ENCODE measurements around the gene TRUB1.

TRUB1 gene

DNA sequence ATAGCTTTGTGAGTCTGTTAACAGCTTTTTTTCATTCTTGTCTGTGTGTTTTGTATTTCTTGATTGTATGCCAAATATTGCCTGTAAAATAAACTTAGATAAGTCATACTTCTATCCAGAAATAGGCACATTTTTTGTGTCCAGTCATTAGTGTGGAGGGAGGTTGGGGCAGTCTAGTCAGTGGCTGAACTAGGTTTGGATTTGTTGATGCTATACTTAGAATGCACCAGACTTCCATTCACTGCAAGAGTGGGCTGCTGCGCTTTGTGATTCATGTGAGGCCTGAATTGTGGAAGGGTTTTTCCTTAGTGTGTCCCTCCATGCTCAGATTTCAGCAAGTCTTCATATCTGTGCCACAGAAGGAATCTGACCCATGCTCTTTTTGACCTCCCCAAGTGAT is 50.0 kb downstream of the TRUB1 start:
- no peak for DNase-seq

DNA sequence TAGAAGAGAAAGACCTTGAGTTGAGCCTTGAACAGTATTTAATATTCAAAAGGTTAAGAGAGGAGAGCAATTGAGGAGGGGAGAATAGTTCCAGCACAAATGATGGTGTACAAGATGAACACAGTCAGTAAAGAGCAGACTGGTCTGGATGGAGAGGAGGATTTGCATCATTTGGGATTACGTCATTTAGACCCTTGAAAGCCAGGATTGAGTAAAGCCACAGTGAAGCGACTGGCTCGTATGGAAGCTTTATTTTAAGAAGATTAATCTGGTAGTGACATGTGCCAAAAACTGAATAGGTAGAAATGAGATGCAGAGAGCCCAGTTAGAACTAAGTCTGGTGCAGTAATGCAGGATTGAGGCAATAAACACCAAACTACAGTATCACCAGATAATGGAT is 52.6 kb downstream of the TRUB1 start:
- DNase-seq = no peak

DNA sequence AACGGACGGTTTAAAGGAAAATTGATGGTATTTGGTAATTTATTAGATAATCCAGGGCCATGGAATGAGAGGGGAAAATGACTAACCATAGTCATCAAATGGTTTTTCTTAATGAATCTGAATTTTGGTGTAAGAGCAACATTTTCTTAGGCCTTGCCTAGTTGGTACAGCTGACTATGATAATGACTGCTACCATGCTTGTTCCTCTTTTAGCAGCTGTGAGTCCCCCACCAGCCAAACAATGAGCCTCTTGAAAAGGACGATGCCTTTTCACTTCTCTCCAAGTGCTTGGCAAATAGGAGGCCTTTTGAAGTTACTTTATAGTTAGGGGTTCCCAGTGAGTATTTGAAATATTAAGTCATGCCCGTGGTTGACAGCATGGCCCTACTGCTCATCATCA is 53.0 kb downstream of the TRUB1 start:
- no peak for DNase-seq

DNA sequence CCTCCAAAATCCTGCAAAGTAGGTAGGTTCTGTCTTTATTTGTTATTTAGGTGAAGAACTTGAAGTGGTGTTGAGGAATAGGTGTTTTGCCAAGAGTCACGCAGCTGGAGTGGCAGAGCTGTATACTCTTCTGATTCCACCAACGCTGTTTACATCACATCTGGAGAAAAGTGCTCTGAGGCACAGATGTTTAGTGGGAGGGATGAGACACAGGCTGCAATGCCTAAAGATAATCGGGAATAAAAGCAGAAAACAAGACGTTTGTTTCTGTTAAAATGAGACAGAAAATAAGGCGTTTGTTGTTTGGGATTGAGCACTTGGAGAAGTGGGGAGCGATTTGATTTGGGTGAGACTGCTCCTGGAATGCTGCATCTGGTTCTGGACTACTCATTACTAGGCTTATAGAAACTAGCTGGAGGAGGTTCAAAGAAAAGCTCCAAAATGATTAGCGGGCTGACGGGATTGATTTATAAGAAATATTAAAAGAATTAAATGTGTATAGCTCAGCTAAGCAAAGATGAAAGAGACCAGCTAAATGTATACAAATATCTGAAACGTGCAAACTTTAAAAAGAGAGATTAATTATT is 54.3 kb downstream of the TRUB1 start:
- DNase-seq = no peak

DNA sequence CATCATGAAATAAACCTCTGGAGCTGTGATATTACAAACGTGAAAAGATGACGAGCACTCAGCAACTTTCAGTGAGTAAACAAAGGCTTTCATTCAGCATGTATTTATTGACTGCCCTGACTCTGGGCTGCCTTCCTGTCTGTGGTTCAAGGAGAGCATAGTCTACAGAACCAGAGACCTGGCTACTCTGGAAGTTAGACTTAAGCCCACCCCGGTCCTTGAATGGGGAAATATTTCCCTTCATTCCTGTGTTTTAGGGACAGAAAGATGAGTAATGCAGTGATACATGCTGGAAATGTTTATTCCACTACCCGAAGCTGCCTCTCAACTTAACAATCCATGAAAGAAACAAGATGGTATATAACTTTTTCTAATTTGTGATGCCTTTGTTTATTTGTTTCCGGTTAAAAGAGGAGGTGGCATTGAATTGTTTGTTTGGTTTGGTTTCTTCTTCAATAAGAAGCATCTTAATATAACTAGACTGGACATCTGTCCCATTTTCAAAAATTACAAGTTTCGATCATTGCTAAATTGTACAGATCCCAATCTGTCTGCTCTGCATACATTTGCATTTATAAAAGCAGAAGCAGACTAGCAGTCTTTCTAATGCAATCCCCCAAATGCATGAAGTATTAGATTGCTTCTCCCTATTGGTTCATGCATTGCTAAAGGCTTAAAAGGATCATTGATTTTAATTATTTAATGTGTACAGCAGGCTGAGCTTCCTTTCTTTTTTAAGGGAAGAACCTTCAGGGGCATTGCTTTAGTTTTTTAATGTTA is 57.7 kb downstream of the TRUB1 start:
- DNase-seq = no peak

DNA sequence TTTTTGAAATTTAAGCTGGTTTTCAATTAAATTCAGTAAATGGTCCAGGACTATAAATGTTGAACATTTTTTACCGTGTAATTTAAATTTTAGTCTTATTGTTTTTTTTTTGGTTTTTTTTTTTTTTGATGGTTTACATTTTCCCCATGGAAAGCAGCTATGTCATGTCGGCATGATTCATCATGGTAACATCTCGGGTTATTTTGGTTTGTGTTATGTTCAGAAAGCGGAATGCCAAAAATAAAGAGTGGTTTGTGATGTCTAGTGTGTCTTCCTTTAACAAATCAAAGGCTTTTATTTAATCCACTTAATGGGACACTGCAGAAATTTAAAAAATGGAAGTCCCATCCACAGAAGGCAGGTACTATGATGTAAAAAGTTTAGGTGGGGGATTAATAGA is 58.5 kb downstream of the TRUB1 start:
- no peak for DNase-seq

DNA sequence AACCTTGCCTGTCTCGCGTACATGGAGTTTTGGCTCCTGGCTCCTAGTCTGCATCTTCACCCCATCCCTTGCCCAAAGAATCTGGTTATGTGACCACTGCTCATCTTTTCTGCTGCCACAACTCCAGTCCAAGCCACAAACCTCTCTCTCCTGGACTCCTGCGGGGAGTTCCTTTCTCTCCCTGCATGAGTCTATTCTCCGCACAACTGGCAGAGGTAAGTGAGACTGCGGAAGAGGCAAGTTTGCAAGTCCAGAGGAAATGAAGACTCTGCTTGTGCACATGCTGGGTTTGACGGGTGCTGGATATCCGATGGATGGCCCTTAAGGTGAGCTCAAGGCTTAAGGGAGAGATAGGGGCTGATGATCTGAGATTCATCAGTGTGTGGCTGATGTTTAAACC is 61.0 kb downstream of the TRUB1 start:
- DNase-seq = no peak

DNA sequence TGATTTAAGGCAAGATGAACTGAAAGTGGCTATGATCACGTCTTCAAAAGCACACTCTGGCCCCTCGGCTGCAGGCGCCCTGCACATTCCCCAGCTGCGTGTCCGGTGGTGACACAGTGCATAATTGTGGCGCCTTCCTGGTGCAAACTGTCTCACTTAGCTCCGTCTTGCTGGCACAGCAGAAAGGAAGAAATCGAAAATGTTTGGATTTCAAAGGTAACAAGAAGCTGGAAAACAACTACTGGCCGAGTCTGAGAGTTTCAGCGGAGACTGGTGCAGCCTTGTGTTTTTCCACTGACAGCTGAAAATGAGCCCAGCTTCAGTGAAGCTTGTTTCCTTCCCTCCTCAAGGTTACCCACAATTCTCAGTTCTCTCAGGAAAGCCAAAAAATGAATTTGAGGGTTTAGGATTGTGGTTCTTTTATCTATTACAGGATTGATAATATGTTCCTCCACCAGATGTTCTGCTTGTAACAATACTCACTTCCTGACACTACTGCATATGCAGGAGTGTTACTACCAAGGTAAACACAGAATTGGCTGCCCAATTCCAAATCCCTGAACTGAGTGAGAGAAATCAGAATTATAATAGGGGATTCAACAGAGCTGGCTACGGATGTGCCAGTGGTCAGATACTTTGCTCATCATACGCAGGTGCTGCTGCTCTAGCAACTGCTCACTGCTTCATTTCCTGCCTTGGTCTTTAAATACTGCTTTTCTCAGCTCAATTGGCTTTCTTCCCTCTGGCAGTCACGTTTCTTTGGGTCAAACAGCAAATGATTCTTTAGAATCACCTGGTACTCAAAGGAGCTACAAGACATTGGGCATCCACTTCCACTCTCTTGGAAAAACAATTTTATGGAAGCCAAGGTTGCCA is 63.7 kb downstream of the TRUB1 start:
- no peak for DNase-seq

DNA sequence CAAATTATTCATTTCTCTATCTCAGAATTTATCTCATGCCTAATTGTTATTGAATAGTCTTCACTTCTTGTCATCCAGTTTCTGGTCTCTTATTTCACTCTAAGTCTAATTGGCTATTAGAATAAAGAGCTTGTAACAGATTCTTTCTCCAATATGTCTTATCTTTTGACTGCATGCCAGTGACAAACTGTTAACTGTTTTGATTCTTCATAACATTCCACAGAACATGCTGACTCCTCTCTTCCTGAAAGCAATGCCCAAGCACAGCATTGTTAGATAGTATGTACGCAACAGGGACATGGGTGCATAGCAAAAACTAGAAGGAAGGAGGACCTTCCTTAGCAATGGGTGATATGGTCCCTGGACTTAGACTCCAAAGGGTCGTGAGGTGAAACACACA is 65.4 kb downstream of the TRUB1 start:
- no peak for DNase-seq

DNA sequence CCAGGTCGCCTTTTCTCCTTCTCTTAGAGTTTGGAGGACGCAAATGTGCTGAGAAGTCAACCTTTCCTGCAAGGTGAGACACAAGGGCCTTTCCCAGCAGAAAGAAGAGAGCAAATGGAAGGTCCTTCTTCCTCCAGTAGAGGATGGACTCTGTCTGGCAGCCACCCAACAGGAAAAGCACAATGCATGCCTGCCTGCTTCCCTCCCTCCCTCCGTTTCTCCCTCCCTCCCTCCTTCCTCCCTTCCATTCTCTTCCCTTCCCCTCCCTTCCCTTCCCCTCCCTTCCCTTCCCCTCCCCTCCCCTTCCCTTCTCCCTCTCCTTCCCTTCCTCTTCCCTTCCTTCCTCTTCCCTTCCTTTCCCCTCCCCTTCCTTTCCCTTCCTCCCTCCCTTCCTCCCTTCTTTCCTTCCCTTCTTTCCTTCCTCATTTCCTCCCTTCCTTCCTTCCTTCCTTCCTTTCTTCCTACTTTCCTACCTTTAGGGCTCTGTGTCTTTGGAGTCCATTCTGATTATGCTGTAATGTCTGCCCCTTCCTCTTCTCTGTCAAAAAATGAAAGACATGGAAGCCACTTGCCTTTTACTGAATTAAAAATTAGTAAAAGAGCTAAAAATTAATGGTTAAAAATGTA is 66.4 kb downstream of the TRUB1 start:
- no peak for DNase-seq

DNA sequence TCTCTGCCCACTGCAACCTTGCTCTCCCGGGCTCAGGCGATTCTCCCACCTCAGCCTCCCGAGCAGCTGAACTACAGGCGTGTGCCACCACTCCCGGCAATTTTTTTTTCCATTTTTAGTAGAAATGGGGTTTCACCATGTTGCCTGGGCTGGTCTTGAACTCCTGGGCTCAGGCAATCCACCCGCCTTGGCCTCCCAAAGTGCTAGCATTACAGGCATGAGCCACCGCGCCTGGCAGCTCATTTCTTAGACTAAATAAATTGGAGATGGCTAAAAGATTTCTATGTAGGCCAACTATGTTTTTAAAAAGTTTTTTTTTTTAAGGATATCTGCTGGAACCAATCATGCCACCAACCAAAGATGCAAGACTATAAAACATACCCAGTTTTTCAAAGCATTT is 67.8 kb downstream of the TRUB1 start:
- no peak for DNase-seq

DNA sequence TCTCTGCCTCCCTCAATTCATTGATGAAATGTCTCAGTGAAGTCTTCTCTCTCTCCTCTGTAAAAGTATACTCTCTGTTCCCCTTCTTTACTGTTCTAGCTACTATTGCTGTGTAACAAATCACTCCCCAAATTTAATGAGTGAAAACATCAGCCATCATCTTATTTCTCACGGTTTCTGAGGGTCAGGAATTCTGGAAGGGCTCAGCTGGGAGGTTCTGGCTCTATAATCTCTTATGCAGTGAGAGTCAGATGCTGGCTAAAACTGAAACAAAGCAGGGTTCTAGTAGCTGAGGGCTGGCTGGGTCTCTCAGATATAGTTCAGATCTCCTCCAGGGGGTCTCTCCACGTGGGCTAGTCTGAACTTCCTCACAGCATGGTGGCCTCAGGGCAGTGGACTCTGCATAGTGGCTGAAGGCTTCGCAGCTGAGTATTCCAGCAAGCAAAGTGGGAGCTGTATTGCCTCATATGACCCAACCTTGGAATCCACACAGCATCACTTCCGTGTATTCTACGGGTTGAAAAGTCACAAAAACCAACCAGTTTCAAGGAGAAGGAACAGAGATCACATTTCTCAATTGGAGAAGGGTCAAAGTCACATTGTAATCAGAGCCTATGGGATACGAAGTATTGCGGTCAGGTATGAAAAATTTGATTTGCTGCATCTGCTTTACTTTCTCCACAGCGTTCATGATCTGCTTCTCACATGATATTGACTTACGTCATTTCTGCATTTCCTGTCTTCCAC is 80.4 kb downstream of the TRUB1 start:
- DNase-seq = no peak

DNA sequence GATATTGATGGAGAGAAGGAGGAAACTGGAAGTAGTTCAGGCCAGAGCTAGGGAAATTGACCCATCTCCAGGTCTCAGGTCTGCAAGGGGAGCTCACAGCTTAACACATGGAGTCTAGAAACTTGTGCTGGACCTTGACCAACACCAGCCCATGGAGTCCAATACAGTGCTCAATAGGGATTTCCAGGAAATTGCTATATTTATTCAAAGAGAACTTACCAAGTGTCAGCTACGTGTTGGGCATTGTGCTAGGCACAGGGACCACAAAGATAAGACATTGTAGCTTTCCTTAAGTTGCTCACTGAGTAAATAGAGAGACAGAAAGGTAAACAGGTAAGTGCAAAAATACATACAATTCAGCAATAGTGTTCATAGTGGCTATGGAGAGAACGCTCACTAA is 82.5 kb downstream of the TRUB1 start:
- DNase-seq = no peak

DNA sequence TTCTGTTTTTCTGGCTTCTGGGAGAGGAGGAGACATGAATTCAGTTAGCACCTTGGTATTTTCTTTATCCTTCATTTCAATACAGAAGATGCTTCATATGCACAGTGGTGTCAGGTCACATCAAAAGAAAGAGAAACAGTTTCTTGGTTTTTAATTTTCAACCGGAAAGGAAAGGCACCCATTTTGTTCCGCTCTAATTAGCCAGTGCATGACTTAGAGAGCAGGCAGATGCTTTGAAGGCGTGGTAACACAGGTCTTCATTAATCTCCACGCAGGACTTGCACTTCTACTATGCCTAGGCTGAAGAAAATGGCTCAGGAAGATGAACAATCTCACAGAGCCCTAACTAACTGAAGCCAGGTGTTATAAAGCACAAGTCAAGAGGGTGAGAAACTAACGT is 84.7 kb downstream of the TRUB1 start:
- DNase-seq = no peak

DNA sequence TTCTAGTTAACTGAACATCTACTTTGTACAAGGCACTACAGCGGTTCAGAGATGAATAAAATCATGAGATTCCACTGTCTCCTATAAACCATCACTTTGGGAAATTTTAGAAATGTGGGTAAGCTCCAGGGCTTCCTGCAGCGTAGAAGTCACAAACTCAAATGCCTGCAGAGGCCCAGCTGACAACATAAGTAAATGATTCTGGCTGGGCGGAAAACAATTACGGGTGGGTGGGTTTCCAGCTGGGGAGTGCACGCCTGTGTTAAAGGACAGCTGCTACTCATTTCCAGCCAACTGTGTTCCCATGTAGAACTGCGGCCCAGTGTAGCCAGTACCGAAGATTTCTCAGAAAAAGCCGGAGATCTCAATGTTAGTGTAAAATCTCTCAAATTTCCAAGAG is 85.7 kb downstream of the TRUB1 start:
- DNase-seq = no peak

DNA sequence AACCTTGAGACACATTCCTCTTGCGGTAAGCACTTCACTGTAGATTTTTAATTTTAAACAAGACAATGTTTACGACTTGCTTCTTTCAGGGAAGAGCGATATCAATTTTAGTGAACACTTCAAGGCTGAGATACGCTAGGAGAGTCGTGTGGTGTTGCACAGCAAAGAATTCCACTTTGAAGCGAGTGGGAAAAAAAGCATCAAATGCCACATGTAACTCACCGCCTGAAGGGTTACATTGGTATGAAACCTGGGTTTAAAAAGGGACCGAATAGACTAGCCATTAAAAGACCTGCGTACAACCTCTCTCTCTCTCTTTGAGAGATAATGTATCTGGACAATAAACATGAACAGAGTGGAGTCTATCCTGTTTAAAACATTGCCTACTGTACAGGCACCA is 86.4 kb downstream of the TRUB1 start:
- DNase-seq = no peak

DNA sequence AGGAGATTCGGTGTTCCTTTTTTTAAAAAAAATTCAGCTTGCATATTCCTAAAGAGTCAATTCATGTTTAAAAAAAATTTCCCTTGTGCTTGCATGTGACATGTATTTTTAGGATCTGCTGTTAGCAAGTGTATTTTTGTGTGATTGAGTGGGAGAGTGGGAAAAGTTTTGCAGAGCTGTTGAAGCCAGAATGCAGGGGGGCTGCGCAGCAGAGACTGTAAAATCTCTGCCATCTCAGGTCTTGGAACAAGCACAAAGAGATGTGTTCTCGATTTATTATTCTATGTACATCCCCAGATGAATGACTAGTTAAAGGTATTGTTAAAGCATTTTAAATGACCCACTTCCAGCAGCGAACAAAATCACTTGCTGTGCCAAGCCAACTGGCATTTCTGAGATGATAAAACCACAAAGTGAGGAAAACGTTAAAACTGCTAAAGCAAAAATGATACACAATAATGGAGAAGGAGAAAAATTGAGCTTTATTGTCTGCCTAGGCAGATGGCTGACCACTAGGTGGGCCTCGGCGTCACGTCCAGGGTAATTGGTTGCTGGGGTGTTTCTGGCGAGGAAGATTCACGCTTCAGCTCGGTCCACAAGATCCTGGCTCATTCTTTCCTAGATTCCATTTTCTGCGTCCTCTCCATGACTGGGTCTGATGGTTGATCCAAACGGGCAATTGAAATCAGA is 88.2 kb downstream of the TRUB1 start:
- no peak for DNase-seq

DNA sequence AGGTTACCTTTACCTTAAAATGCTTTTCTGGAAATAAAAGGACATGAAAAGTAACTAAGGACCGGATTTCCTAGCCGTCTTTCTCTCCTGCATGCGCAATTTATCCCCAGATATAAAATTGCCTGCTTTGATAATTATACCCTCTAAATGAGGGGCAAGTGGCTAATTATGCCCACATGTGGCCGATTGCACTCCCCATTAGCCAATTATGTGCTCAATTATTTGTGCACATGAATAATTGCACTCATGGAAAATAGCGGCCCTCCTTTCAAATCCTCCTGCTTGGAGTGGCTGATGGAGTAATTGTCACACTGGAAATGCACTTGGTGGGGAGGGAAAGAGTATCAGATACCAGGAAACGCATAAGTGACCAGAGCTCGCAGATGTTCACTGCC is 88.7 kb downstream of the TRUB1 start:
- DNase-seq = no peak
